DND-41 (cell line): ENCODE results near the gene TBX6.

Experiments
- CTCF ChIP-seq: IDR thresholded peaks from 2 replicates; pipeline ENCODE4 v1.5.1; 2012; ENCODE audit warnings: borderline replicate concordance, low read length, moderate library complexity, mild to moderate bottlenecking; ENCODE audit not compliant: poor library complexity, severe bottlenecking; ENCODE audit errors: extremely low read depth
- EZH2 ChIP-seq: IDR thresholded peaks from 3 replicates; pipeline ENCODE4 v1.6.1; 2012; ENCODE audit warnings: borderline replicate concordance, low read depth, mild to moderate bottlenecking, moderate library complexity, low read length, inconsistent platforms; ENCODE audit not compliant: severe bottlenecking

DNA sequence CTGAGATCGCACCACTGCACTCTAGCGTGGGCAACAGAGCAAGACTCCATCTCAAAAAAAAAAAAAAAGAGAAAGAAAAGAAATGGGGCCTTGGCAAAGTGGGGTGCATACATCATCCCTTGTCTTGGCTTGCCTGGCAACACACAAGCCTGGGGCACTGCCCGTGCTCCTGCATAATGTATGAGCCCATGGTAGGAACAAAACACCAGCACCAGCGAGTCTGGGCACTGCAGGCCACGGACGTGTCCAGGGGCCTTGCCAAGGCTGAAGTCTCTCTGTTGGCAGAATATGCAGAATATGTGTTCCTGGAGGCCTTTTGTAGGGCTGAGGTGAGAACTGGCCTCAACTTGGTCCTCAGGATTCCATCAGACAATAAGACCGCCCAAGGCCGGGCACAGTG lies 41.9 kb downstream of the TBX6 start:
- TF ChIP-seq CTCF (no peak), EZH2 (no peak)
